ENCODE measurements around the gene GDF2. TPM values are rescaled to one million over a fixed set of nuclear protein-coding genes. Genes with fewer than 3 reads are reported as not detected.

Gene GDF2
- polyA plus RNA-seq, 1 experiment = not detected

- Histone ChIP-seq H3K36me3 (ENCODE audit: control insufficient read depth, insufficient read depth, low read length) (no peaks in the 10 kb centered on the region), H3K4me3 (ENCODE audit: low read depth, low read length) (no peak overlapping the region), H3K27me3 (ENCODE audit: control insufficient read depth, insufficient read depth, low read length) (peaks cover 3% of the 10 kb centered on the region)
- DNase-seq (ENCODE audit: low read depth) = no peak
- ChIA-PET CTCF (interaction anchor here (1.5 to 1.7 kb wide), 2 partner anchors 15 to 25 kb away, joined by 5 to 8 read pairs; no protein-coding TSS in a partner anchor), POLR2A (no interaction called here)
- TF ChIP-seq, protein P1, sequence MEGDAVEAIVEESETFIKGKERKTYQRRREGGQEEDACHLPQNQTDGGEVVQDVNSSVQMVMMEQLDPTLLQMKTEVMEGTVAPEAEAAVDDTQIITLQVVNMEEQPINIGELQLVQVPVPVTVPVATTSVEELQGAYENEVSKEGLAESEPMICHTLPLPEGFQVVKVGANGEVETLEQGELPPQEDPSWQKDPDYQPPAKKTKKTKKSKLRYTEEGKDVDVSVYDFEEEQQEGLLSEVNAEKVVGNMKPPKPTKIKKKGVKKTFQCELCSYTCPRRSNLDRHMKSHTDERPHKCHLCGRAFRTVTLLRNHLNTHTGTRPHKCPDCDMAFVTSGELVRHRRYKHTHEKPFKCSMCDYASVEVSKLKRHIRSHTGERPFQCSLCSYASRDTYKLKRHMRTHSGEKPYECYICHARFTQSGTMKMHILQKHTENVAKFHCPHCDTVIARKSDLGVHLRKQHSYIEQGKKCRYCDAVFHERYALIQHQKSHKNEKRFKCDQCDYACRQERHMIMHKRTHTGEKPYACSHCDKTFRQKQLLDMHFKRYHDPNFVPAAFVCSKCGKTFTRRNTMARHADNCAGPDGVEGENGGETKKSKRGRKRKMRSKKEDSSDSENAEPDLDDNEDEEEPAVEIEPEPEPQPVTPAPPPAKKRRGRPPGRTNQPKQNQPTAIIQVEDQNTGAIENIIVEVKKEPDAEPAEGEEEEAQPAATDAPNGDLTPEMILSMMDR (IDR thresholded peaks at IDR 0.05; ENCODE audit: insufficient read depth, low read depth, low read length) = no peak
These were observed 43.4 kb downstream of the GDF2 start for GRCh38 chr10:47365431-47366180.

DNA sequence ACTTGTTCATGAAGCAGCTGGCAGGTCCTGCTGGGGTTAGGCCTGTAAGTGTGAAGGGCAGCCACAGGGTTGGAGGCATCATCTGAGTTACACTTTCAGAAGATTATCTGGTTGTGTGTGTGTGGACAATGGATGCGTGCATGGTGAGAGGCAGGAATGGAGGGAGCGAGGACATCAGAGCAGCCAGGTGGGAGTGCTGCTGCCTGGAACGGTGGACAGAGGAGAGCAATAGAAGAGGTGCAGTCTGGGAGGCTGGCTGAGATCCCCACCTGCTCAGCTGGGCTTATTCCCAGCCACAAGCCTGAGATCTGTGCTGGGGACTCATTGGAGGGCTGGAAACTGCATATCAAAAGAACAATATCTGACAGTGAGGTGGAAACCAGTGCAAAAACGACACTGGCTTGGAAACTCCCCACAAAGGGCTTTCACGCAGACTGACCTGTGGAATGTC, 44.0 kb downstream of the GDF2 start:
- DNase-seq (ENCODE audit: low read depth) = no peak
- CTCF ChIA-PET = interaction anchor here (1.7 kb wide), 1 partner anchor 26 kb away, joined by 5 read pairs; no protein-coding TSS in a partner anchor
- TF ChIP-seq, protein P1 (IDR thresholded peaks at IDR 0.05; ENCODE audit: insufficient read depth, low read depth, low read length) = no peak

GRCh38 chr10:47366731-47367460, 44.6 kb downstream of the GDF2 start:
- ChIA-PET POLR2A (no interaction called here), CTCF (interaction anchor here (1.2 to 1.7 kb wide), 2 partner anchors 12 to 26 kb away, joined by 3 to 5 read pairs; no protein-coding TSS in a partner anchor)
- TF ChIP-seq, protein P1 (IDR thresholded peaks at IDR 0.05; ENCODE audit: insufficient read depth, low read depth, low read length) = no peak
- Histone ChIP-seq H3K36me3 (ENCODE audit: control insufficient read depth, insufficient read depth, low read length) (no peaks in the 10 kb centered on the region), H3K27me3 (ENCODE audit: control insufficient read depth, insufficient read depth, low read length) (peaks cover 3% of the 10 kb centered on the region), H3K4me3 (ENCODE audit: low read depth, low read length) (no peak overlapping the region)
- DNase-seq (ENCODE audit: low read depth) = no peak

More for the DNA sequence above, 44.0 kb downstream of the GDF2 start:
- Histone ChIP-seq H3K27me3 (ENCODE audit: control insufficient read depth, insufficient read depth, low read length) (peaks cover 3% of the 10 kb centered on the region), H3K4me3 (ENCODE audit: low read depth, low read length) (no peak overlapping the region), H3K36me3 (ENCODE audit: control insufficient read depth, insufficient read depth, low read length) (no peaks in the 10 kb centered on the region)
- POLR2A ChIA-PET = no interaction called here

GRCh38 chr10:47367646-47368045, 45.4 kb downstream of the GDF2 start:
- H3K36me3 ChIP-seq (ENCODE audit: control insufficient read depth, insufficient read depth, low read length) = no peaks in the 10 kb centered on the region
- H3K27me3 ChIP-seq (ENCODE audit: control insufficient read depth, insufficient read depth, low read length) = peaks cover 3% of the 10 kb centered on the region
- TF ChIP-seq, protein P1 (IDR thresholded peaks at IDR 0.05; ENCODE audit: insufficient read depth, low read depth, low read length) = no peak
- H3K4me3 ChIP-seq (ENCODE audit: low read depth, low read length) = no peak overlapping the region
- no peak for DNase-seq (ENCODE audit: low read depth)
- ChIA-PET CTCF (interaction anchor here (1.2 kb wide), 1 partner anchor 11 kb away, joined by 3 read pairs; no protein-coding TSS in a partner anchor), POLR2A (interaction anchor here (0.6 kb wide), 1 partner anchor 230 kb away, joined by 3 read pairs; no protein-coding TSS in a partner anchor)

All from BJ (cell line).